ENCODE results near the gene SH2D6.
A peak's percentile ranks its signal among the peaks of the same experiment; 100 is the strongest.

SH2D6 gene

GRCh38 chr2:85440729-85441128 lies 22.2 kb downstream of the SH2D6 start:
- DNase-seq, result no peak

DNA sequence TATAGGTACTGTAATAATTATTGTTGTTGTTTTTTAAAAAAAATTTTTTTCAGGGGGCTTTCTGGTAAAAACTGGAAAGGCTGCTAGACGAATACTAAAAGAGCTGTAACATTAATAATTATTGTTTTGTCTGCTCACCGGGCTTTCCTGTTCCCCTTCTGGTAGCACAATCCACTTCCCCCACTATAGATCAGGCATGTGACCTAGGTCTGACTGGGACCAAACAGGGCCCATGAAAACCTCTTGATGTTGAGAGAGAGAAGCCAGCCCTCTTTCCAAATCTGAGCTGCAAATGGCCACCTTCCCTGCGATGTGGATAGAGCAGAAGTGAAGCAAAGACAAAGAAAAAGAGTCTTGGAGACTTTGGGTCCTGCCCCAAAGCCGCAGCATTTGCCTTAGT lies 23.4 kb downstream of the SH2D6 start:
- DNase-seq, result peak in 1 of 2 donors; percentile 46

- no peak for DNase-seq
These were observed 26.2 kb downstream of the SH2D6 start for GRCh38 chr2:85444629-85445172.

DNA sequence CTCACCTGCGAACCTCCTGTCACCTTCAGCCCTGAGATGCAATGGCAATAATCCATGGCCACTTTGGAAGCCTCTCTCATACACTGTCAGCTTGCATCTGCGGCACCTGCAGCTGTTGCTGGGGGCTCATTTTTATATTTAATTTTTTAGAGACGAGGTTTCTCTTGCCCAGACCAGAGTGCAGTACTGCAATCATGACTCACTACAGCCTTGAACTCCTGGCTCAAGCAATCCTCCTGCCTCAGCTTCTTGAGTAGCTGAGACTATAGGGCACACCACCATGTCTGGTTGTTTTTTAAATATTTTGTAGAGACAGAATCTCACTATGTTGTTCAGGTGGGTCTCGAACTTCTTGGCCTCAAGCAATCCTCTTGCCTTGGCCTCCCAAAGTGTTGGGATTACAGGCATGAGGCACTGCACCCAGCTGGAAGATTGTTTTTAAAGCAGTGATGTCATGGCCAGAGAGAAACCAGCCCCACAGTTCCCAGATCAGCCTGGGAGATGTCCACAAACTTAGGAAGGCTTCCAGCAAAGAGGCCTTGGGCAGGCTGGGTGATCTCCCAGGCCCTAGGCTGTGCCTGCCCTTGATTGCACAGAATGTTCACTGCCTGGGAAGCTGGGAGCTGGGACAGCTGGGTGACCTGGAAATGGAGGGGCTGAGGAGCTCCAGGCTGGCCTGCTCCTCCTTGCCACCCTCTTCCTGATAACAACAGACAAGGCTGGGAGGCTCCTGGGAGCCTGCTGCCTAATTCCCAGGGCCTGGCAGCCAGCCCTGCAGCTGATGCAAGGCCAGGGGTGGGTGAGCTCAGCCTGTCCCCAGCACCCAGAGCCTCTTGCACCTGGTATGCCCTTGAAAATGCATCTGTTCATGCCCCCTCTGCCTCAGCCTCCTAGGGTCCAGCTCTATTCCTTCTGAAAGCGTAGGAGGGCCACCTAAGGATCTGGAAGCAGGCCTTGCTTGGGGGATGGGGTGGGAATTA lies 27.1 kb downstream of the SH2D6 start:
- no peak for DNase-seq

- DNase-seq, result no peak
These were observed 28.0 kb downstream of the SH2D6 start for GRCh38 chr2:85446296-85447221.

DNA sequence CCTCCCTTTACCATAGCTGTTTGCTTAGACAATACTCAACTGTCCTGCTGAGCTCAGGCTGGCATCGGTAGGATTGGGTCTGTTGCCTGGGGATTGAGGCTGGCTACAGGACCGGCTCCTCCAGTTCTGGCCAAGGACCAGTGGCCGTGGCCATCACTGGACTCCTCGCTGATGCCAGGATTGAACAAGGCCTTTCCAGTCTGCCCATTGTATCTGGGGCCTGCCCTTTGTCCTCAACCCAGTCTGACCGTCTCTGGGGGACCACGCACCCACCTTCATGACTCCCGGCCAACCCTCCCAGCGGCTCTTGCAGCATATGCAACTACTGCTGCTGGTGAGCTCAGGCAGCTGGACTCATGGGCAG lies 28.7 kb downstream of the SH2D6 start:
- no peak for DNase-seq

DNA sequence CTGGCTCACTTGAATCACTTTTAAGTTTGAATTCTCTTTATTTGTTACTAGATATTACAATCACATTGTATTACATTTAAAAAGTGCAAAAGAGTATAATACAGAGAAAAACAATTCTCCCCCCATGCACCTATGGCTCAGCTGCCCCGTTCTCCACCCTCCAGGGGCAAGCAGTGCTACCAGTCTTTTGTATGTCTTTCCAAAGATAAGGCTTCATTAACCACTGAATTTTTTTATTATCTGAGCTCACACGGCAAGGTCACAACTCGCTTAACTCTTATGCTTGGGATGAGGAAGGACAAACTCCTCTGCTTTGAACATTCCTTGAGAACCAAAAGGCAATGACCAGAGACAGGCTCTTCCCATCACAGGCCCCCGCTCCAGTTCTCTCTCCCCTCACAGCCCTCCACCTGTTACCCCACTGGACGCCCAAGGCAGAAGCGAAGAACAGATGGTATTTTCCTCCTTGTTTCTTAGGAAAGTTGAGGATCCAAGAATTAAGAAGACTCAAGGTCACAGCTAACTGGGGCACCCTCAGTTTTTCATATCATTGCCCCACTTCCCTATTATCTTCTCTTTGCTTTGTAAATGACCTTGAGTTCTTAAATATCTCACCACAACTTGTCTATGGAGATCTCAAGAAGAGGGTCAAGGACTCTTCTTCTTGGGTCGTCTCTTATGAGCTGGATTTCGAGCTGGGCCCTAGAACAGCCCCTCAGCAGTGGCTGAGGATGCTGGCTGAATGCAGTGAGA lies 30.1 kb downstream of the SH2D6 start:
- no peak for DNase-seq

DNA sequence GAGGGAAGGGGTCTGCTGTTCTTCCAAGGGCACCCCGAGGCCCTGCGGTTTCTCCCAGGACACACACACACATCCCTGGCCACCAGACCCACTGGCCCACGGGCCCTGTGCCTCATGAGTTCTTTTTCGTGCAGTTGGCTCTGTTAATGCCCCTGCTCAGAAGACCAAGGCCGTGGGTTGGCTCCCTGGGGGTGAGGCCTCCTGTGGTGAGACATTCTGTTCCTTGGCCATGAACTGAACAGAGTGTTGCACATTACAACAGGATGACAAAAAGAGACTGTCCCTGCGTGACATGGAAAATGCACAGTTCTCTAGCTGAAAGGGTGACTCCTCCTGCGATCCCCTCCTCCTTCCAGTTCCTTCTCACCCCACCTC lies 30.7 kb downstream of the SH2D6 start:
- DNase-seq, result no peak

DNA sequence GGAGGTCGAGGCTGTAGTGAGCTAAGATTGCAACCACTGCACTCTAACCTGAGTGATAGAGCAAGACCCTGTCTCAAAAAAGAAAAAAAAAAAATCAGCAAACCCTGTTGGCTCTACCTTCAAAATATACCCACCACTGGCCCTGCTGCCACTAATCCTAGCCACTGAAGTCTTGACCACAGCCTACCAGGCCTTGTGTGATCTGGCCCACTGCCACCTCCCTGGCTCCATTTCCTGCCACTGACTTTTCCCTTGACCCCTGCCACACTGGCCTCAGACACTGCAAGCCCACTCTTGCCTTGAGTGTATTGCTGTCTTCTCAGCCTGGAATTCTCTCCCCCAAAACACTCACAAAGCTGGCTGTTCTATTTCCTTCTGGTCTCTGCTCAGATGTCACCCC lies 33.7 kb downstream of the SH2D6 start:
- no peak for DNase-seq

DNA sequence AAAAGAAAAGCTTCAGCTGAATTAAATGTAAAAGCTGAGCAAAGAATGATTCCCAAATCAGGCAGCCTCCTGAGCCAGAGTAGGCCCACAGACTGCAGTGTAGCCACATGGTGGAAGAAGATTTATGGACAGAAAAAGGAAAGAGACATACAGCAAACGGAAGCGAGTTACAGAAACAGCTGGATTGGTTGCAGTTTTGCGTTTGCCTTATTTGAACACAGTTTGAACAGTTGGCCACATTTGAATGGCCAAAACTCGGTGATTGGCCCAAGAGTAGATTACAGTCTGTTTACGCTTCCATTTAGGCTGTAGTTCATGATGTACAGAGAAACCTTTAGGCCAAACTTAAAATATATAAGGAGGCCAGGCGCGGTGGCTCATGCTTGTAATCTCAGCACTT lies 35.1 kb downstream of the SH2D6 start:
- peak in 1 of 2 donors; percentile 49 for DNase-seq

DNA sequence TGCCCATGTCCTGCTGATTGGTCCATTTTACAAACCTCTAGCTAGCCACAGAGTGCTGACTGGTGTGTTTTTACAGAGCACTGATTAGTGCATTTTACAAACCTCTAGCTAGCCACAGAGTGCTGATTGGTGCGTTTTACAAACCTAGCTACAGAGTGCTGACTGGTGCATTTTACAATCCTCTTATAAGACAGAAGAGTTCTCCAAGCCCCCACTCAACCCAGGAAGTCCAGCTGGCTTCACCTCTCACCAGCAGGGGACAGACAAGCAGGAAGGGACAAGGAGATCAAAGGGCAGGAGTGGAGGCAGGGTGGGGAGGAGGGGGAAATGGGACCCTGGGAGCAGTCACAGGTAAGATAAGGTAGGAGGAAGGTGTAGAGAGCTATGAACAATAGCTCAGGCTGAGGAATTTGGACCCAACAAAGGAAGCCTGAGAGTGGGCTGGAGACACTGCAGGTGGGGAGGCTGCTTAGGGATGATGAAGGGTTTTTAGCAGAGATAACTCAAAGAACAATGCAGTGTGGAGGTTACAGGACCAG lies 37.1 kb downstream of the SH2D6 start:
- no peak for DNase-seq

DNA sequence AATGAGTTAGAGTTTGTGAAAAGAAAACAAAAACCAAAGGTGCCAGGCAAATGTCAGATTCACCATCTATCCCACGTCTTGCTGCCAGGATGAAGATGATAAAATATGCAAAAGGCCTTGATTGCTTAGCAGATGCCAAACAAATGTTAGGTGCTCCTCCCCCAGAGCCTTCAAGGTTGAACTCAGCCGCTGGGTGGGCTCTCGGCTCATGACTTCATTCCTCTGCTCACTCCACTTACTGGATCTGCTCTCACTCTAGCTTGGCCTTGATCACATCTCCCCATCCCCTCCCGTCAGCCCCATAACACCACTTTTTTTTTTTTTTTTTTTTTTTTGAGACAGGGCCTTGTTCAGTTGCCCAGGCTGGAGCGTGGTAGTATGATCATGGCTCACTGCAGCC lies 38.5 kb downstream of the SH2D6 start:
- DNase-seq, result no peak

- no peak for DNase-seq
These were observed 39.4 kb downstream of the SH2D6 start for GRCh38 chr2:85457877-85458316.

- DNase-seq, result no peak
These were observed 40.4 kb downstream of the SH2D6 start for GRCh38 chr2:85458601-85459563.

DNA sequence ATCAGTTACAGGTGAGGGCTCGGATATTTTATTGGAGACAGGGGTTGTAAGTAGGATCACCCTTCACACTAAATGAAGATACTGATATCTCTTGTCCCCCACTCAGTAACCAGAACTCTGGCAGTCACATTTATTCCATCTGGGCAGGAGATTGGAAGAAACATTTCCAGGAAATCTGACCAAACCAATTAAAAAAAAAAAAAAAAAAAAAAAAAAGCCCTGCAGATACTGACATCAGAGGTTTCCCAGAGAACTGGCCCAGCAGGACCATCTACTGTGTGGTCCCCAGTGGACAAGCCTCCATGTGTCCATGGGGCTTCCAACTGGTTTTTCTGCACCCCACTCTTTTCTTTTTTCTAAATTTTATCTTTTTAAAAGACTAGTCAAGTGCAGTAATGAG lies 41.3 kb downstream of the SH2D6 start:
- DNase-seq, result no peak

DNA sequence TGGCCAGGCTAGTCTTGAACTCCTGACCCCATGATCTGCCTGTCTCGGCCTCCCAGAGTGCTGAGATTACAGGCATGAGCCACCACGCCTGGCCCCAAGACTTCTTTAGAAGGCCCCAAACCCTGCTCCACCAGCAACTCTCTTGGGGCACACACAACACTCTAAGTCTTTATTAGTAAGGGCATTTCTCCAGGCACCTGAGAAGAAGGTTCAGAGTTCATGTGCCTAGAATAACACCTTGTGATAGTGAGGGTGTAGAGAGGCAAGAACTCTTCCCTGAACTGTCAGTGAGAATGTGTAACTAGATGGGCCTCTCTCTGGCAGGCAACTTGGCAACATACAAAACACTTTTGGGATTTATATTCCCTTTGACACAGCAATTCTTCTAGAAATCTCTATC lies 43.8 kb downstream of the SH2D6 start:
- DNase-seq, result no peak

DNA sequence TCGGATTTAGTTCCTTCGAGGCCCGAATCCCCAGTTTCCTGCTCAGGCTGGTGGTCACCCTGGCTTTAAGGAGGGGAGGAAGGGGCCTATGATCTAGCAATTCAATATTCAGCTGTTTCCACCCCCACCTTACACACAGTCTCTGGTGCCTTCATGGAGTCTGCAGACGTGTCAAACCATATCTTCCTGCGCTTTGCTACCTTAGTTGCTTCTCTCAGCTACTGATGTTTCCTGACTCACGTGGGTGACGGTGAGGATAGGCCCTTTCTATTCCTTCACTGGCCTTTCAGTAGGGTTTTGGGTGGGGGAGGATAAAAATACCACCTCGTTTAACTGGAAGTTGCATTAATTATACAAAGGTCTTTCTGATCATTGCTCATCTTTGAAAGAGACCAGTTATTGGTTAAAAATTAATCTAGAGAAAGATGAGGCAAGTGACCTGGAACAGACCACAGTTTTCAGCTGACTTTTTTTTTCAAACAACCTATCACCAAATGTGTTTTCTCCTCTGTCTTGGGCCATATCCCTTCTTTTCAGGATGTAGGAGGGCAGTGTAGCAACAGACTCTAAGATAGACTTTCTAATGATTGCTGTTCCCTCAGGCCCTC lies 49.7 kb downstream of the SH2D6 start:
- DNase-seq, result no peak

GRCh38 chr2:85468704-85469349 lies 50.3 kb downstream of the SH2D6 start:
- DNase-seq, result no peak

DNA sequence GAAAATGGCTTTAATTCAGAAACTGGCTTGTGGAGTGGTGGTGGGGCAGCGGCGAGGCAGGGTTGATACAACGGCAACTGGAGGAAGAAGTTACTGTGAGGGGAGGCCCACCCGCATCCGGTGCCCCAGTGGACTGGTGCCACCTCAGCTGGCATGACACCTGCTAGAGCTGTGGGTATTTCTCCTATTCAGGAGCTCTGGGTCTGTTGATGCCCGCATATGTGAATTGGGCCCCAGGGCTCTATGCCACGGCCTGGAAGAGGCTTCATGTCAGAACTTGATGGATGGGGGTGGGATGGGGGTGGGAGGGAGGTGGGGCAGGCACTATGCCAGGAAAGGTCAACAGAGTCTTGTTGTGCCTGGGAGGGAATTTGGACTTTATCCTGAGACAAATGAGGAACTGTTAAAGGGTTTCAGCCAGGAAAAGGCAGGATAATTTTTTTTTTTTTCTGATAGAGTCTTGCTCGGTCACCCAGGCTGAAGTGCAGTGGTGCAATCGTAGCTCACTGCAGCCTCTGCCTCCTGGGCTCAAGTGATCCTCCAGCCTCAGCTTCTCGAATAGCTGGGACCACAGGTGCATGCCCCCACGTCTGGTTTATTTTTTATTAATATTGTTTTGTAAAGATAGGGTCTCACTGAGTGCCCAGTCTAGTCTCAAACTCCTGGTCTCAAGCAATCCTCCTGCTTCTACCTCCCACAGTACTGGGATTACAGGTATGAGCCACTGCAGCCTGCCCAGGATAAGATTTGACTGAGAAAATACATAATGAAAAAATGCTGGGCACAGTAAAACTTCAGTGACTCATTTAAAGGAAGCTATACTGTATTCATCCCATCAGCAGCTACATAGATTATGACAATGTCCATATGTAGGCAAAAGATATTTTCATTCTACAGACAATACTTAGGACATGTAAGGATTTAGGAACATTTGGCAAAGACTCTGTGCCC lies 52.6 kb downstream of the SH2D6 start:
- DNase-seq, result peak in 1 of 2 donors; percentile 33

Measured in bone marrow (tissue), 2 donors.